B cell (primary cell): Measurements from ENCODE around the gene WDR43. TPM values are rescaled to one million over a fixed set of nuclear protein-coding genes. Genes with fewer than 3 reads are reported as not detected.

Source experiments
- ATAC-seq: fragments of 200-7000 bp; cut with Tn5 transposase; one replicate; pipeline ENCODE4 v1.10.0; 2021; ENCODE audit warnings: low read depth, mild to moderate bottlenecking, moderate number of reproducible peaks, moderate library complexity
- CTCF ChIA-PET: fragments of 350-600 bp; sonication (Branson Sonifier 250); formaldehyde crosslinking; loops from one replicate; lab custom pipeline; 2021; ENCODE audit warnings: antibody characterized with exemption, inconsistent platforms; lab: Charles Lee
- POLR2A ChIA-PET: fragments of 350-600 bp; sonication (Branson Sonifier 250); formaldehyde crosslinking; loops from one replicate; lab custom pipeline; 2021; ENCODE audit warnings: antibody characterized with exemption; lab: Charles Lee
- DNase-seq: peaks from one replicate; pipeline ENCODE4 v3.0.0; 2013
- H2AFZ ChIP-seq: 2 replicates; pipeline ENCODE4 v1.6.1; 2012; ENCODE audit warnings: mild to moderate bottlenecking, low read depth, low read length; ENCODE audit not compliant: insufficient read depth, poor library complexity, severe bottlenecking
- H3K27ac ChIP-seq, 2 donors: 1 replicate in 1 of 2; 2 replicates in 1 of 2; pipeline ENCODE4 v1.5.1; 2012 to 2013; ENCODE audit warnings: low read length in 2 of 2, mild to moderate bottlenecking in 2 of 2, moderate library complexity in 1 of 2
- H3K27me3 ChIP-seq, 4 experiments: fragments of 200-600 bp in 1 of 4; sonication (generic) in 1 of 4; replicated peaks in 1 of 4; 1 replicate in 2 of 4; 2 replicates in 2 of 4; pipeline versions ENCODE4 v1.6.1 to v1.7.0; 2013 to 2016; ENCODE audit warnings: low read length in 3 of 4, mild to moderate bottlenecking in 2 of 4, mixed read lengths in 1 of 4, moderate library complexity in 1 of 4; ENCODE audit not compliant: insufficient read depth in 4 of 4, control insufficient read depth in 3 of 4; ENCODE audit errors: control extremely low read depth in 1 of 4
- H3K36me3 ChIP-seq, 2 experiments: replicated peaks in 1 of 2; 1 replicate in 1 of 2; 2 replicates in 1 of 2; pipeline versions ENCODE4 v1.6.1 to v1.7.1; 2013; ENCODE audit warnings: low read length in 1 of 2; ENCODE audit not compliant: insufficient read depth in 2 of 2, control insufficient read depth in 1 of 2; ENCODE audit errors: control extremely low read depth in 1 of 2, extremely low read depth in 1 of 2
- H3K4me1 ChIP-seq, 2 donors: fragments of 200-600 bp in 1 of 2; sonication (generic) in 1 of 2; 1 replicate in 1 of 2; 2 replicates in 1 of 2; pipeline versions ENCODE4 v1.5.1 to v1.6.1; 2013 to 2017; ENCODE audit warnings: low read length in 2 of 2; ENCODE audit not compliant: control insufficient read depth in 2 of 2, insufficient read depth in 2 of 2
- H3K4me2 ChIP-seq: replicated peaks from 2 replicates; pipeline ENCODE3; 2012; ENCODE audit warnings: mild to moderate bottlenecking, low read depth, low read length; ENCODE audit not compliant: poor library complexity, severe bottlenecking
- H3K4me3 ChIP-seq, 5 experiments: fragments of 200-600 bp in 1 of 5; sonication (generic) in 1 of 5; 1 replicate in 3 of 5; 2 replicates in 2 of 5; pipeline versions ENCODE4 v1.5.1 to v1.7.0; 2011 to 2016; ENCODE audit warnings: low read length in 4 of 5, mild to moderate bottlenecking in 4 of 5, low read depth in 2 of 5, control low read depth in 1 of 5, moderate library complexity in 1 of 5; ENCODE audit not compliant: insufficient read depth in 1 of 5; ENCODE audit errors: control extremely low read depth in 1 of 5, extremely low read depth in 1 of 5
- H3K79me2 ChIP-seq: fragments of 200-600 bp; sonication (generic); one replicate; pipeline ENCODE4 v1.6.0; 2016; ENCODE audit warnings: low read length; ENCODE audit not compliant: control insufficient read depth, insufficient read depth
- H3K9ac ChIP-seq: fragments of 200-600 bp; sonication (generic); 2 replicates; pipeline ENCODE4 v1.6.1; 2017; ENCODE audit warnings: mild to moderate bottlenecking, low read length, moderate library complexity
- H3K9me3 ChIP-seq, 3 donors: one replicate each; pipeline versions ENCODE4 v1.6.1 to v1.7.1; 2013; ENCODE audit warnings: low read length in 2 of 3; ENCODE audit not compliant: control insufficient read depth in 2 of 3, insufficient read depth in 1 of 3; ENCODE audit errors: control extremely low read depth in 1 of 3
- H4K20me1 ChIP-seq: 2 replicates; pipeline ENCODE4 v1.6.0; 2012; ENCODE audit warnings: mild to moderate bottlenecking, low read length; ENCODE audit not compliant: insufficient read depth, control insufficient read depth, poor library complexity, severe bottlenecking
- H3K27ac Mint-ChIP-seq: one replicate; pipeline ENCODE4 v1.8.0; 2021; ENCODE audit warnings: mixed read lengths
- H3K27me3 Mint-ChIP-seq: one replicate; pipeline ENCODE4 v1.8.0; 2021; ENCODE audit warnings: mixed read lengths
- H3K4me1 Mint-ChIP-seq: one replicate; pipeline ENCODE4 v1.8.0; 2021; ENCODE audit warnings: mixed read lengths
- H3K4me3 Mint-ChIP-seq: one replicate; pipeline ENCODE4 v1.8.0; 2021; ENCODE audit warnings: mixed read lengths
- H3K9me3 Mint-ChIP-seq: one replicate; pipeline ENCODE4 v1.8.0; 2022; ENCODE audit warnings: mixed read lengths; ENCODE audit not compliant: insufficient read depth
- CTCF ChIP-seq: fragments of 200-600 bp; IDR thresholded peaks from one replicate; pipeline ENCODE4 v1.8.0; 2022; ENCODE audit warnings: antibody characterized with exemption, mild to moderate bottlenecking
- EZH2 ChIP-seq: IDR thresholded peaks from 2 replicates; pipeline ENCODE4 v1.6.1; 2012; ENCODE audit warnings: borderline replicate concordance, low read depth, mild to moderate bottlenecking, moderate library complexity, low read length; ENCODE audit not compliant: insufficient read depth, poor library complexity, severe bottlenecking
- whole genome bisulfite sequencing: methylation state at CpG from one replicate; pipeline ENCODE4 v1.1.5; 2013; ENCODE audit warnings: missing lambda C conversion rate; ENCODE audit not compliant: insufficient coverage; 5-methylcytosine and 5-hydroxymethylcytosine counted together
- intact Hi-C: fragments of 100-400 bp; cut with micrococcal nuclease; formaldehyde crosslinking; loops from one replicate; pipeline ENCODE4 v1.10.0; 2022
- polyA plus RNA-seq: library from polyadenylated mRNA; depleted of rRNA; stranded (reverse); fragments of >200 nt; gene quantifications from 2 replicates; pipeline ENCODE4 v1.2.3, GENCODE V29; 2012
- total RNA-seq, 2 donors: library from RNA; stranded (reverse); fragments of 120-200 nt in 1 of 2; gene quantifications; 1 replicate in 1 of 2; 2 replicates in 1 of 2; pipeline versions ENCODE4 v1.2.3 to v1.2.4, GENCODE V29; 2013 to 2022

Gene WDR43
- total and polyA plus RNA-seq, 2 donors (not counting 1 experiment from before 2014, with no cell fraction given) = 22.5 to 51.0 TPM

- Mint-ChIP-seq H3K4me1 (no peaks in the 10 kb centered on the region), H3K9me3 (no peaks in the 10 kb centered on the region), H3K27ac (no peak overlapping the region), H3K27me3 (no peaks in the 10 kb centered on the region), H3K4me3 (no peak overlapping the region)
- TF ChIP-seq CTCF (no peak), EZH2 (no peak)
- no peak overlapping the region for H3K27ac ChIP-seq
- H3K27me3 ChIP-seq = no peaks in the 10 kb centered on the region
- no peak overlapping the region for H3K9ac ChIP-seq
- no peak overlapping the region for H2AFZ ChIP-seq
- WGBS = 100% methylated on average over 1 of the region's 2 CpGs
- ATAC-seq (no peak), DNase-seq (no peak)
- H3K36me3 ChIP-seq = peaks cover 0 to 74% of the 10 kb centered on the region in 2 experiments
- CTCF ChIA-PET = no interaction called here
- intact Hi-C loops = no loop called here
- H3K79me2 ChIP-seq = no peaks in the 10 kb centered on the region
- no peak overlapping the region for H3K4me3 ChIP-seq
- H4K20me1 ChIP-seq = no peaks in the 10 kb centered on the region
- POLR2A ChIA-PET = no interaction called here
- H3K4me1 ChIP-seq = no peaks in the 10 kb centered on the region
- H3K4me2 ChIP-seq = no peak overlapping the region
- no peaks in the 10 kb centered on the region for H3K9me3 ChIP-seq
Measured at GRCh38 chr2:28934769-28935168, 40.3 kb downstream of the WDR43 start.

- no peak overlapping the region for H3K4me2 ChIP-seq
- ChIA-PET CTCF (no interaction called here), POLR2A (no interaction called here)
- Mint-ChIP-seq H3K9me3 (no peaks in the 10 kb centered on the region), H3K4me3 (no peak overlapping the region), H3K4me1 (no peaks in the 10 kb centered on the region), H3K27me3 (no peaks in the 10 kb centered on the region), H3K27ac (no peak overlapping the region)
- H2AFZ ChIP-seq = no peak overlapping the region
- no peaks in the 10 kb centered on the region for H3K9me3 ChIP-seq
- ATAC-seq (no peak), DNase-seq (no peak)
- no peaks in the 10 kb centered on the region for H3K27me3 ChIP-seq
- H3K79me2 ChIP-seq = no peaks in the 10 kb centered on the region
- intact Hi-C loops = no loop called here
- H3K36me3 ChIP-seq = peaks cover 4 to 71% of the 10 kb centered on the region in 2 experiments
- H3K4me1 ChIP-seq = no peaks in the 10 kb centered on the region
- 100% methylated on average over 2 of the region's 3 CpGs for WGBS
- H3K27ac ChIP-seq = no peak overlapping the region
- H4K20me1 ChIP-seq = no peaks in the 10 kb centered on the region
- H3K4me3 ChIP-seq = no peak overlapping the region
- H3K9ac ChIP-seq = no peak overlapping the region
- TF ChIP-seq CTCF (no peak), EZH2 (no peak)
Measured at GRCh38 chr2:28941008-28941407, 46.5 kb downstream of the WDR43 start.
